CD4-positive, alpha-beta T cell treated with Interleukin-12 subunit alpha and Interleukin-12 subunit beta, for 1 hour (primary cell): ENCODE results near the gene CHRNG.
"Not testable (repeated sequence)": the region's sequence is repeated elsewhere in the genome, so short reads cannot be mapped to it uniquely, and the experiment has no call there.

Experiments used
- DNase-seq: peaks from one replicate; pipeline ENCODE4 v3.0.0-alpha.2; 2020

The CHRNG gene

GRCh38 chr2:232528746-232529460 is 10.6 kb upstream of the CHRNG start:
- DNase-seq: no peak

- no peak for DNase-seq
These were observed 9.5 kb upstream of the CHRNG start for GRCh38 chr2:232529806-232530547.

GRCh38 chr2:232530626-232531260 is 8.7 kb upstream of the CHRNG start:
- DNase-seq: no peak

DNA sequence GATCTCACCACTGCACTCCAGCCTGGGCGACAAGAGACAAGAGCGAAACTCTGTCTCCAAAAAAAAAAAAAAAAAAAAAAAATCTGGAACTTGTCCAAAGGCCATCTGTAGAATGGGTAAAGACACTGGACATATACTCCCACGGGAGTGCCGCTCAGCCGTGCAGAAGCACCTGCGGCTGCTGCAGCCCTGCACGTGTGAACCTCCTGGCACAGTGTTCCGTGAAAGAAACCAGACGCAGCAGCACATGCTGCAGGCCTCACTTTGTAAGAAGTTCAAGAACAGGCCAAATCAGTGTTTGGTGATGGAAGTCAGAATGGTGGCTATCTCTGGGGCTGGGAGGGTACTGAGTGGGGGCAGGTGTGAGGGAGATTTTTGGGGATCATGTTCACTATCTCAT is 7.1 kb upstream of the CHRNG start:
- no peak for DNase-seq

DNA sequence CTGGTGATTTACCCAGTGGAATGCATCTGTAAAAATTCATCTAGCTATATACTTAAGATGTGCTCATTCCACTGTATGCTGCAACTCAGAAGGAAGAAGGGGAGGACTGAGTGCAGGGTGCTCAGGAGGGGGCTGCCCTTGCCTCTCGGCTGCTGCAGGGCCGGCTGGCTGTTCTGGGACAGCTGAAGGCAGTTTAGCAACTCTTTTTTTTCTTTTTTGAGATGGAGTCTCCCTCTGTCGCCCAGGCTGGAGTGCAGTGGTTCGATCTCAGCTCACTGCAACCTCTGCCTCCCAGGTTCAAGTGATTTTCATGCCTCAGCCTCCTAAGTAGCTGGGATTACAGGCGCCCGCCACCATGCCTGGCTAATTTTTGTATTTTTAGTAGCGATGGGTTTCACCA is 6.7 kb upstream of the CHRNG start:
- DNase-seq: not testable (repeated sequence)

GRCh38 chr2:232533944-232534710 is 5.4 kb upstream of the CHRNG start:
- no peak for DNase-seq

- no peak for DNase-seq
These were observed 4.4 kb upstream of the CHRNG start for GRCh38 chr2:232534940-232535651.

GRCh38 chr2:232535761-232536530 is 3.5 kb upstream of the CHRNG start:
- no peak for DNase-seq

- no peak for DNase-seq
These were observed 2.4 kb upstream of the CHRNG start for GRCh38 chr2:232537079-232537478.

DNA sequence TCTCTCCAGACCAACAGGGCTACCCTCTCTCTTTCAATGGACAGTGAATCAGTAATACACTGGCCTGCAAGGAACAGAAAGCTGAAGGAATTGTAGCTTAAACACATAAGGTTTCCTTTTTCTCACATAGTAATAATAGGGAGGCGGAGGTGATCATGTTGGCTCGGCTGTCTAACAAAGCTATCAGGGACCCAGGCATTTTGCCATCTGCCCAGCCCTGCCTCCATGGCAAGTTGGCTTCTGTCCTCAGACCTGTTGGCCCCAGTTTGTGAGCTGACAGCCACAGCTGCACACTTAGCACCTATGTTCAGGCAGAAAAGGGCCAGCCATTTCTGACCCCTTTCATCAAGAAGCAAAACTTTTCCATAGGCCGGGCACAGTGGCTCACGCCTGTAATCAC is 2.0 kb upstream of the CHRNG start:
- DNase-seq: no peak

- no peak for DNase-seq
These were observed 821 bp upstream of the CHRNG start for GRCh38 chr2:232538671-232539070.

- DNase-seq: no peak
These were observed 1.0 kb downstream of the CHRNG start for GRCh38 chr2:232540441-232541041.

GRCh38 chr2:232541195-232541960 is 1.9 kb downstream of the CHRNG start:
- DNase-seq: no peak

GRCh38 chr2:232541961-232542714 is 2.6 kb downstream of the CHRNG start:
- DNase-seq: no peak

DNA sequence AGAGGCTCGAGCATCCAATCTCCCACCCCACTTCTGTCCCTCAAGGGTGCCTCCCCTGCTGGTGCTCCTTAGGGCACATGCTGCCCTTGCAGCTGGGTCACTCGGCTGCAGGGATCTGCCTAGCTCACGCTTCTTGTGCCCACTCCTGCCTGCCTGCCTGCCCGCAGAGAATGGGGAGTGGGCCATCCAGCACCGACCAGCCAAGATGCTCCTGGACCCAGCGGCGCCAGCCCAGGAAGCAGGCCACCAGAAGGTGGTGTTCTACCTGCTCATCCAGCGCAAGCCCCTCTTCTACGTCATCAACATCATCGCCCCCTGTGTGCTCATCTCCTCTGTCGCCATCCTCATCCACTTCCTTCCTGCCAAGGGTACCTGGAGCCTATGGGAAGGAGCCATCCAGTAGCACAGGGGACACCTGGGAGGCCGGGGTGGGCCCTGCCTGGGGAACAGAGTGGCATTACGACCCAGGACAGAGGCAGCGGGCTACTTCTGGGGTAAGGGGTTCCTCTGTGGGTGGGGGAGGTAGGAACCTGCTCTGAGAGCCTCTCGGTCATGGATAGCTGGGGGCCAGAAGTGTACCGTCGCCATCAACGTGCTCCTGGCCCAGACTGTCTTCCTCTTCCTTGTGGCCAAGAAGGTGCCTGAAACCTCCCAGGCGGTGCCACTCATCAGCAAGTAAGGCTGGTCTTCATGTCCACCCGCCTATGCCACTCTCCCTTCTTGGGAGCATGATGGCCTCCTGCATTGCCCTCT is 3.4 kb downstream of the CHRNG start:
- DNase-seq: no peak

- no peak for DNase-seq
These were observed 4.0 kb downstream of the CHRNG start for GRCh38 chr2:232543491-232543890.

- no peak for DNase-seq
These were observed 4.6 kb downstream of the CHRNG start for GRCh38 chr2:232543928-232544631.

- DNase-seq: no peak
These were observed 5.2 kb downstream of the CHRNG start for GRCh38 chr2:232544674-232545073.
